Uterus (tissue), 2 donors: ENCODE measurements around the gene DDX20.

Source experiments
- POLR2A ChIP-seq, 2 donors: fragments of 450-650 bp; IDR thresholded peaks; one replicate each; pipeline ENCODE4 v1.6.1; 2016; ENCODE audit warnings: antibody characterized with exemption in 2 of 2, mild to moderate bottlenecking in 1 of 2, moderate library complexity in 1 of 2
- TF ChIP-seq, protein P1 (sequence below), 4 experiments: fragments of 200-600 bp in 2 of 4; fragments of 450-650 bp in 2 of 4; sonication (generic) in 2 of 4; IDR thresholded peaks; one replicate each; pipeline ENCODE4 v1.5.1; 2016 to 2019; ENCODE audit warnings: antibody characterized with exemption in 4 of 4, mild to moderate bottlenecking in 2 of 4, moderate library complexity in 1 of 4

DNA sequence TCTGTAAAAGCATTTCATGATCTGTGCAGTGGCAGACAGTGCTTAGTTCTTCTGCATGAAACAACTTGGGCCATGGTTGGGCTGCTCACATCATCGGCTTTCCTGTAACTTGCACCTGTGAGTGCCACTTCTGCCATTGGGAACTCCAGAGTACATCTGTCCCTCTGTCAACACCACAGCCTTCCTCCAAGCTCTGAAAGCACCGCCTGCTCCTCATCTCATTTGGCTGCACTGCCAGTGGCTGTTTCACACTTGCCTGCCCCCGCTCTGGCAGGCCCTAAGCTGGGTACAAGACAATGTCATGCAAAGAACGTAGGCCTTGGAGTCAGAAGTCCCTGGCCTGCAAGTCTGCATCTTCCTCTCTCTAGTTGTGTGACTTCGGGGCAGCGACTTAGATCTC lies 46.4 kb downstream of the DDX20 start:
- TF ChIP-seq, protein P1, sequence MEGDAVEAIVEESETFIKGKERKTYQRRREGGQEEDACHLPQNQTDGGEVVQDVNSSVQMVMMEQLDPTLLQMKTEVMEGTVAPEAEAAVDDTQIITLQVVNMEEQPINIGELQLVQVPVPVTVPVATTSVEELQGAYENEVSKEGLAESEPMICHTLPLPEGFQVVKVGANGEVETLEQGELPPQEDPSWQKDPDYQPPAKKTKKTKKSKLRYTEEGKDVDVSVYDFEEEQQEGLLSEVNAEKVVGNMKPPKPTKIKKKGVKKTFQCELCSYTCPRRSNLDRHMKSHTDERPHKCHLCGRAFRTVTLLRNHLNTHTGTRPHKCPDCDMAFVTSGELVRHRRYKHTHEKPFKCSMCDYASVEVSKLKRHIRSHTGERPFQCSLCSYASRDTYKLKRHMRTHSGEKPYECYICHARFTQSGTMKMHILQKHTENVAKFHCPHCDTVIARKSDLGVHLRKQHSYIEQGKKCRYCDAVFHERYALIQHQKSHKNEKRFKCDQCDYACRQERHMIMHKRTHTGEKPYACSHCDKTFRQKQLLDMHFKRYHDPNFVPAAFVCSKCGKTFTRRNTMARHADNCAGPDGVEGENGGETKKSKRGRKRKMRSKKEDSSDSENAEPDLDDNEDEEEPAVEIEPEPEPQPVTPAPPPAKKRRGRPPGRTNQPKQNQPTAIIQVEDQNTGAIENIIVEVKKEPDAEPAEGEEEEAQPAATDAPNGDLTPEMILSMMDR (IDR thresholded peaks at IDR 0.05) = no peak
- TF ChIP-seq POLR2A (IDR thresholded peaks at IDR 0.05) = no peak
